Adipocyte (in vitro differentiated cells): Measurements from ENCODE around the gene FGD1.
"Not testable (repeated sequence)": the region's sequence is repeated elsewhere in the genome, so short reads cannot be mapped to it uniquely, and the experiment has no call there.

Experiments
- DNase-seq: peaks from one replicate; pipeline ENCODE4 v3.0.0-alpha.2; 2015; ENCODE audit warnings: low read depth
- H3K27me3 ChIP-seq: replicated peaks from 2 replicates; pipeline ENCODE4 v1.7.0; 2013; ENCODE audit warnings: mild to moderate bottlenecking, low read length, moderate library complexity; ENCODE audit not compliant: control insufficient read depth, insufficient read depth
- H3K36me3 ChIP-seq: 2 replicates; pipeline ENCODE4 v1.7.0; 2013; ENCODE audit warnings: low read length, mild to moderate bottlenecking, moderate library complexity; ENCODE audit not compliant: control insufficient read depth, insufficient read depth, severe bottlenecking
- H3K4me1 ChIP-seq: 2 replicates; pipeline ENCODE4 v1.7.0; 2013; ENCODE audit warnings: mild to moderate bottlenecking, low read length, moderate library complexity; ENCODE audit not compliant: control insufficient read depth, insufficient read depth
- H3K4me3 ChIP-seq: 2 replicates; pipeline ENCODE4 v1.7.0; 2013; ENCODE audit warnings: mild to moderate bottlenecking, low read length, moderate library complexity
- H3K9ac ChIP-seq: 2 replicates; pipeline ENCODE4 v1.7.0; 2013; ENCODE audit warnings: mild to moderate bottlenecking, low read length, moderate library complexity
- H3K9me3 ChIP-seq: 2 replicates; pipeline ENCODE4 v1.7.0; 2013; ENCODE audit warnings: mild to moderate bottlenecking, low read length, moderate library complexity; ENCODE audit not compliant: control insufficient read depth

Gene FGD1

DNA sequence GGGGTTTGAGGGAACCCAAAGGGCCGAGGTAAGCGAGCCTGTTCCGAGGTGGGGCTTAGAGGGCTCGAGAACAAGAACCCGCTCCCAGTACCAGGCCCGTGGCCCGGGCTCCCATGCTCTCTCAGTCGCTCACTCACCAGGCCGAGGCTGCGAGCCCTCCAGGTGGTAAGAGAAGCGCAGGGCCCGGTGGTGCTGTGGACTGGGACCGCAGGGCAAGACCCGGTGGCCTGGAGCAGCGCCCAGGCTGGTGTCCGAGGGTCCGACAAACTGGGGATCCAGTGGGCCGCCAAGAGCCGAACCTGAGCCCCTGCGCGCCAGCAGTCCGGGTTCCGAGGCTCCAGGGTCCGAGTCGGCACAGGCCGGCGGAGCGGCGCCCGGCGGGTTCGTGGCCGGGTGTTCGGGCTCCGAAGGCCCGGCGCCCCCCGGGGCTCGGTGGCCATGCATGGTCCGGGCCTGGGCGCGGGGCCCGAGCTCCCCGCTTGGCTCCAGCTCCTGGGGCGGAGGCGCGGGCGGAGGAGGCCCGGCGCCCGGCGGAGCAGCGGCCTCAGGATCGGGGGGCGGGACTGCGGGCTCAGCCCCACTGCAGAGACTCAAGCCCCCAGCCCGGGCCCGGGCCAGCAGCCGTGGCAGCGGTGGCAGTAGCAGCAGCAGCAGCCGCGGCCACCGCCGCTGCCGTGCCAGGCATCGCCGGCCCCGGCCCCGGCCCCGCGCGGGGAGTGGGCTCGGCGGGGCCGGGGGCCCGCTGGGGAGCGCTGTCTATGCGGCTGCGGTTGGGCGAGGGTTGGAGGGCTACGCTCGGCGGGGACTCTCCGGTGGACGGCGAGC lies 833 bp downstream of the FGD1 start:
- Histone ChIP-seq H3K4me1 (peaks cover 29% of the 10 kb centered on the region), H3K36me3 (no peaks in the 10 kb centered on the region), H3K9ac (peak overlapping the region; percentile 87), H3K27me3 (peaks cover 4% of the 10 kb centered on the region), H3K9me3 (no peaks in the 10 kb centered on the region), H3K4me3 (peak overlapping the region; percentile 80)
- peak; percentile 55 for DNase-seq

DNA sequence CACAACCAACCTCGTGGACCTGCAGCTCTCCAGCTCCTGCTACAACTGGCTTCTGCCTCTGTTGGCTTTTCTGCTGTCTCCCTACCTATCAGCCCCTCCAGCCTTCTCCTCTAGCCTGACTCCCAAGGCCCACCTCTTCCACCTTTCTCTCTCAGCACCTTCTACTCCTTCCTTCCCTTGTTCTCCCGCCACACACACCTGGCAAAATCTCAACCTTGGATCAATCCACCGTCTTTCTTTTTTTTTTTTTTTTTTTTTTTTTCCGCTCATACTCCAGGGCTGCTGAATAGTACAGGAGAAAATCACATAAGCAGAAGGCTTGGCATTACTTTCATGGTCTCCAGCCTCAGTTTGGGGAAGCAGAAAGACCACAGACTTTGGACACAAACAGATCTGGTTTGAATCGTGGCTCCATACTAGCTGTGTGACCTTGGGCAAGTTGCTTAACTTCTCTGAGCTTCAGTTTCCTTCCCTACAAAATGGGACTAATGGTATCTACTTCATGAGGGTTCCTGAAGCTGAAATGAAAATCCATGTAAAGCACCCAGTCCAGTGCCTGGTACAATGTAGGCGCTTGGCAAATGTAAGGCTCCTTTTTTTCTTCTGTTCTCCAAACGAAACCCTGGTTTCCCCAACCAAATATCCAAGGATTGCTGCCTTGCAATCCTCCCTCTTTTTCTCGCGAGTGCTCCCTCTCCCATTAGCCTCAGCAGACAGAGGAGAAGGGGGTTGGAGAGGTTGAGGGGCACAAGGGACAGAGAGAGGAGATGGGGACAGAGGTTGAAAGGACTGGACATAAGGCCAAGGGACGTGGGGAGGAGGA lies 1.7 kb downstream of the FGD1 start:
- Histone ChIP-seq H3K36me3 (no peaks in the 10 kb centered on the region), H3K4me1 (peaks cover 29% of the 10 kb centered on the region), H3K9me3 (no peaks in the 10 kb centered on the region), H3K4me3 (peak overlapping the region; percentile 80), H3K27me3 (peaks cover 4% of the 10 kb centered on the region), H3K9ac (peak overlapping the region; percentile 87)
- DNase-seq, result no peak

DNA sequence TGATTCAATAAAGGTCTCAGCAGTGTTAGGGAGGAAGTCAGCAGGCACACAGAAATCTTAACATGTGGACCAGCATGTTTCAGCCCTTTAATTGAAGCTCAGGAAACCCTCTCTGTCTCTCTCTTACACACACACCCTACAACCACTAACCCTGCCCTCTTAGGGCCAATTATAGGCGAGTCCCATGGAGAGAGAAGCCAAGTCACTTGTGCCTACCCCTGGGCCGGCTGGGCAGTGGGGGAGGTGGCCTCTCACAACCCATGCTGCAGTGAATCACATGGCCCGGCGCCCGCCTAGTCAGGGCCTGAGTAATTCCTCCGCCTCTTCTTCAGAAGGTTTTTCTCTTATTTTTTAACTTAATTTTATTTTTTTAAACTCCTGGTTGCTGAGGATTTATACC lies 3.7 kb downstream of the FGD1 start:
- Histone ChIP-seq H3K4me1 (peaks cover 29% of the 10 kb centered on the region), H3K36me3 (no peaks in the 10 kb centered on the region), H3K4me3 (no peak overlapping the region), H3K9ac (peak overlapping the region; percentile 67), H3K27me3 (peaks cover 4% of the 10 kb centered on the region), H3K9me3 (no peaks in the 10 kb centered on the region)
- peak; percentile 73 for DNase-seq

DNA sequence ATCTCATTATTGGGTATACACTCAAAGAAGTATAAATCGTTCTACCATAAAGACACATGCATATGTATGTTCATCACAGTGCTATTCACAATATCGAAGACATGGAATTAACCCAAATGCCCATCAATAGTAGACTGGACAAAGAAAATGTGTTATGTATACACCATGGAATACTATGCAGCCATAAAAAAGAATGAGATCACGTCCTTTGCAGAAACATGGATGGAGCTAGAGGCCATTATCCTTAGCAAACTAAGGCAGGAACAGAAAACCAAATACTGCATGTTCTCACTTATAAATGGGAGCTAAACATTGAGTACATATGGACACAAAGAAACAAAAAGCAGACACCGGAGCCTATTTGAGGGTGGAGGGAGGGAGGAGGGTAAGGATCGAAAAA lies 6.2 kb downstream of the FGD1 start:
- H3K36me3 ChIP-seq, DNase-seq, H3K4me3 ChIP-seq, H3K9ac ChIP-seq, H3K27me3 ChIP-seq, H3K9me3 ChIP-seq: not testable (repeated sequence)
- H3K4me1 ChIP-seq, result peaks cover 29% of the 10 kb centered on the region

DNA sequence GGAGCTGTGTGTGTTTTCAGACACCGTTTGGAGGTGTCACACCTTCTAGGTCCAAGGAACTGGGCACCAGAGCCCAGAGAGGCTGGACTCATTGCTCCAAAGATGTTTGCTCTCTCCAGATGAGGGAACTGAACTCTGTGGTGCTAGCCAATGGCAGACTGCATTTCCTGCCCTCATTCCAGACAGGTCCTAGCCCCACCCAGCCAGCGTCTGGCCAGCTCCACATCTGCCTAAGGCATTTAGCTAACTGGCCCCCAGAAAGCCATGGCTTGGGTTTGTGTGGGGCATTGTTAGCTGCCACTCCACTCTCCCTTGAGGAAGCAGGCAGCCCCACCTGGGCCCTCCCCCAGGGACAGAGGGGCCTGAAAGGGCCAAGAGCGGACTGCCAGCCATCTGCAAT lies 11.4 kb downstream of the FGD1 start:
- no peak for DNase-seq

DNA sequence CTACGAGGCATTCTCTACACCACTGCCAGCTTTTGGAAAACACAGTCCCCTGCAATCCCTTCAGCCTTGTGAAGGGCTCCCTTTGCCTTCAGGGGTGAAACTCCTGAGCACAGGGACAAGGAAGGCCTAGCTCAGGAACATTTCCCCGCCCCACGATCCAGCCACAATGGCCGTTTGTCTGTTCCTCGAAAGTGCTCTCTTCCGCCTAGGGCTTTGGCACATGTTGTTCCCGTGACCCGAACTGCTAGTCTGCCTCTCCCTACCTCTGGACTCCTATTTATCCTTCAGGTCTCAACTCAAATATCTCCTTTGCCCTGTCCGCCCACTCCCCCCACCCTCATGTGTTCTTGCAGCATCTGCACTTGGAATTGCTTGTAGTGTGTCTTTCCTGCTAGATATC lies 12.1 kb downstream of the FGD1 start:
- Histone ChIP-seq H3K4me3 (no peak overlapping the region), H3K36me3 (no peaks in the 10 kb centered on the region), H3K27me3 (peaks cover 8% of the 10 kb centered on the region), H3K9me3 (no peaks in the 10 kb centered on the region), H3K4me1 (peaks cover 32% of the 10 kb centered on the region), H3K9ac (peak overlapping the region; percentile 48)
- no peak for DNase-seq

More for the DNA sequence above, 11.4 kb downstream of the FGD1 start:
- Histone ChIP-seq H3K36me3 (no peaks in the 10 kb centered on the region), H3K9ac (no peak overlapping the region), H3K4me3 (no peak overlapping the region), H3K27me3 (peaks cover 8% of the 10 kb centered on the region), H3K4me1 (peaks cover 27% of the 10 kb centered on the region), H3K9me3 (no peaks in the 10 kb centered on the region)

DNA sequence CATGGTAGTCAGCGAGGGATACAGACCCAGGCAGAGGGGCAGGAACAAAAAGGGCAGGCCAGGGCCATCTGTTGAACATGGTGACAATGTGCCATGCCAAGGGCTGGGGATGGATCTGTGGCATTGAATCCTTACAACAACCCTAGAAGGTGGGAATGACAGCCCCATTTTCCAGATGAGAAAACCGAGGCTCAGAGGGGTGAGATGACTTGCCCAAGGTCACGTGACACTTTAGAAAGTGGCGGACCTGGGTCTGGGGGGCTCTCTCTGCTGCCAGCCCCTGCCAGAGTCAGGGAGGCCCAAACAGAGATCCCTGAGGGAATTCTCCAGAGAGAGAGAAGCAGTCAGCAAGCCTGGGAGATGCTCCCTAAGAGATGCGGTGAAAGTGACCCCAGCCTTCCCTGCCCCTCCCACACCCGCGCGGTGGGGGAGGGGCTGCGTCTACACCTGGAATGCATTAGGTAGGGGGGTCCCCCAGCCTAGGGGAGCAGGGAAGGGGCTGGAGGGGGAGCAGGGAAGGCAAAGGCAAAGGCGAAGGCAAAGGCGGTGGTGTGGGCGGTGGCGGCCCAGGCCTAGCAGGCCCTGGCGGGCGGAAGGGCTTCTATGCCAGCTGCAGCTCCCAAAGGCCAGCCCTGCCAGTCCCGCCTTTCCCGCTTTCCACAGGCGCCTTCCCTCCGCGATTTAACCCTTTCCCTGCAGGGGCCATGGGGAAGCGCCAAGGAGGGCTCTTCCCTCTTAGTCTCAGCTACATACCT lies 13.0 kb downstream of the FGD1 start:
- no peak for DNase-seq
- H3K9me3 ChIP-seq, result no peaks in the 10 kb centered on the region
- H3K36me3 ChIP-seq, result no peaks in the 10 kb centered on the region
- peak overlapping the region; percentile 48 for H3K9ac ChIP-seq
- peaks cover 13% of the 10 kb centered on the region for H3K27me3 ChIP-seq
- peaks cover 33% of the 10 kb centered on the region for H3K4me1 ChIP-seq
- no peak overlapping the region for H3K4me3 ChIP-seq

DNA sequence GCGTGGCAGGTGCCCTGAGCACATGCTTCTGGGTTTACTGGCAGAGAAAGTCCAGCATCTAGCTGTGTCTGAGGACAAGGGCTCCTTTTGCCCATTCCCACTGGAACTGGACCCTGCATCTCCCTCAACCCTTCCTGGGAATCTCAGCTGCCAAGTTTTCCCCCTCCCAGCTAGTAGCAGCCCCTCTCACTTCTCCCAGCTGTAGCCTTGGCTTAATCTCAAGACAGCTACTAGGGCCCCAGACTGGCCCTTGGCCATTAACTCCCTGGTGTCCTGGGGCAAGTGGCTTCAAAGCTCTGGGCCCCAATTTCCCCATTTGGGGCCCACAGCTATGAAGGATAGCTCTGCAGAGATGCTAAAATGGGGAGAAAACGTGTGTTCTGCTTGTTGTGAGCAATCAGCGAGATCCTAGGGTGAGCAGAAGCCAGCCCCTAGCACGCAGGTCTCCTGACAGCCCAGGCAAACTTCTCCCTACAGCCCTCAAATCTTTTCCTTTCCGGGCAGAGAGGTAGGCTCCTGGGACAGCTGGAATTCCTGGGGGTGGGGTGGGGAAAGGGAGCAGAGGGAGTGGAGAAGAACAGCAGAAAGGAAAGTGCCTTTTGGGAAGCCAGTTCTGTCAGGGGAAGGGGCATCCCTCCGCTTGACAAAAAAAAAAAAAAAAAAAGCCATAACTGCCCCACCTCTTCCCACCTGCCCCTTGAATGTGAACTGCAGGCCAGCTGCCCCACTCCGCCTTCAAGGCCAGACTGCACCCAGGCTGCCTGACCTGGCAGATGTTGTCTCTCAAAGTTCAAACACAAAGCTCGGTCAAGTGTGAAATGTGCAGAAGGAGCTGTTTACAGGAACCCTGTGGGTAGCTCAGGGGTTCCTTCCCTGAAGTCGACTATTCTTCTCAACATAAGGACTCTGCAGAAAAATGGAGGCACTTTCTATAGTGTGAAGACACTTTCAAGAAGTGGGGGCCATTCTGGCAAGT lies 16.6 kb downstream of the FGD1 start:
- Histone ChIP-seq H3K9ac (no peak overlapping the region), H3K27me3 (peaks cover 13% of the 10 kb centered on the region), H3K4me3 (no peak overlapping the region), H3K9me3 (no peaks in the 10 kb centered on the region), H3K4me1 (peaks cover 32% of the 10 kb centered on the region), H3K36me3 (no peaks in the 10 kb centered on the region)
- DNase-seq, result no peak

DNA sequence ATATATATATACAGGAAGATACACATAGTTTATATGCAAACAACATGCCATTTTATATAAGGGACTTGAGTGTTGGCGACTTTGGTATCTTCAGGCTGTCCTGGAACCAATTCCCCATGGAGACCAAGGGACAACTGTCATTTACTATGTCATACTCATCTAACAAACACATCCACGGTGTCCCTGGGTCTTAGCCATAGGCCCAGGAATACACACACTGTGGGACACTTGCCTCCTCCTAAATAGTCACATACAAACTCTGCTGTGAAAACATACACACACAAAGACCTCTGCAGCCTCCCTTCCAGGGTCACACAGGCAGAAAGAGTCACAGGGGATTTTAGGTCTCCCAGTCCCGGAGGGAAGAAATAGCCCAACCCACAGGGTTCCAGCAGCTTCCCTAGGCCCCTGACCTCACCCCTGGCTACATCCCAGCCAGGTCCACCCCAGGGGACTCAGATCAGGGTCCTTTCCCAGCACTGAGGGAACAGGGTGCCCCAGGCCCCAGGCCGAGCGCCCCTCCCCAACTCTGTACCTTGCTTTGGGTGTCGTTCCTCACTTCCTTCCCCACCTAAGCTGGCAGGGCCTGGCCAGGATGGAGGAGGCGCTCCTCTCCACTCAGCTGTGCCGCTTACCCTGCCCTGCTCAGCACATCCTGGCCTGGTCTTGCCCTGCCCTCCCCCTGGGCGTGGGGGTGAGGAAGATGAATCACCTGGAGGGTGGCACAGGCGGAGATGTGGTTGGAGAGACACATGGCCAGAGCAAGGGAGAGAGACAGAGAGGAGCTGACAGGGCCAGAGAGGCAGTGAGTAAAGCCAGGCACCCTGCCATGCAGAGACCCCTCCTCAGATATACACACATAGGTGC lies 21.8 kb downstream of the FGD1 start:
- H3K9ac ChIP-seq, result no peak overlapping the region

More for the DNA sequence above, 21.8 kb downstream of the FGD1 start:
- Histone ChIP-seq H3K4me1 (peaks cover 3% of the 10 kb centered on the region), H3K9me3 (no peaks in the 10 kb centered on the region), H3K4me3 (no peak overlapping the region), H3K27me3 (peaks cover 4% of the 10 kb centered on the region), H3K36me3 (no peaks in the 10 kb centered on the region)
- no peak for DNase-seq
